RCC 7860 (cell line): Measurements from ENCODE around the gene FAM117B.
"Not testable (repeated sequence)": the region's sequence is repeated elsewhere in the genome, so short reads cannot be mapped to it uniquely, and the experiment has no call there.

Source experiments
- DNase-seq: peaks from one replicate; pipeline ENCODE4 v3.0.0-alpha.2; 2015; ENCODE audit warnings: low spot score
- FAIRE-seq: peaks from 2 replicates; lab custom pipeline; 2012; peaks lifted over from hg19 to GRCh38; lab: Jason Lieb, UNC

FAM117B gene

DNA sequence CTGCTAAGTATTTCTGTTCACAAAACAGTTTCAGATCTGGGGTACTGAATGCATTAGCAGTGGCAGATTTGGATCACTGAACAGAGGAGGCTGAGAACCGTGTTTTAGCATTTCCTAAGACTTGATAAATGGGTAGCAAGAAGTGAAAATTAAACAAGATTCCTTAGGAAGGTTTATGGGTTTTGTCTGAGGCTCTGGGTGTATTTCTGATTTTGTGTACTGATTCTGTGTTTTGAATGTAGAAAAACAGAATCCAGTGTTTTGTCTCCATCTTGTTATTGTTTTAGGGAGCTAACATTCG lies 1.4 kb downstream of the FAM117B start:
- FAIRE-seq: no peak
- no peak for DNase-seq

GRCh38 chr2:202638721-202639120 lies 4.0 kb downstream of the FAM117B start:
- FAIRE-seq: no peak
- no peak for DNase-seq

DNA sequence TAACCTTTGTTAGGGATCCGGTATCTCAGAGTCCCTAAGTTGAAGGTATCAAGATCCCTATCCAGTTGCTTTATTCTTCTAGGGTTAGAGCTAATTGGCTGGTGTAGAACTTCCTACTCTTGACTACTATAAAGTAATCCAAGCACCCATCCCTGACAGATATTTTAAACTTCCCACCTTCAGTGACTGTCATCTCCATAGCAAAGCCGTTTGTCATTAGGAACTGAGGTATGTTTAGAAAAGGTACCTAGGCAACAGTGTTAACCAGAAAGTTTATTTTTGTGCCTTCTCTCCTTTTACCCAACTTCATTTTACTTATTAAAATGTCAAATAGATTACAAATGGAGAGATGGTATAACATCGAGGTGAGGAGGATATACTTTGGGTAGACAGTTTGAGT lies 4.5 kb downstream of the FAM117B start:
- FAIRE-seq (no peak), DNase-seq (no peak)

DNA sequence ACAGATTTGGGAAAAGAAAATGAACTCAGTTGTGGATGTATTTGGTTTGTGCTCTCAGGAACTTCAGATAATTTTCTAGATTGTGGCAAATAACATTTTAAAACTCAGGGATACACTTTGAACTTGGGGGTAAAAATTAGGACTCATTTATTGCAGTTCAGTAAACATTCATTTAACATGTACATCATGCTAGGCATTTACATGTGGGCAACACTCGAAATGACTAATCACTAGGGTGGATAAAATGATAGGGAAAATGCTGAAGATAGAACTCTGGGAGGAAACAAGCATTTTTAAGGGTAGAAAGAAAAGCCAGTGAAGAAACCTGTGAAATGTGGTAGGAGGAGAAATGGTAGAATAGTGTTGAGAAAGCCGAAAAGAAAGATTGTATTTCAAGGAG lies 7.8 kb downstream of the FAM117B start:
- DNase-seq: no peak
- FAIRE-seq: no peak

GRCh38 chr2:202643012-202643858 lies 8.5 kb downstream of the FAM117B start:
- DNase-seq: no peak

DNA sequence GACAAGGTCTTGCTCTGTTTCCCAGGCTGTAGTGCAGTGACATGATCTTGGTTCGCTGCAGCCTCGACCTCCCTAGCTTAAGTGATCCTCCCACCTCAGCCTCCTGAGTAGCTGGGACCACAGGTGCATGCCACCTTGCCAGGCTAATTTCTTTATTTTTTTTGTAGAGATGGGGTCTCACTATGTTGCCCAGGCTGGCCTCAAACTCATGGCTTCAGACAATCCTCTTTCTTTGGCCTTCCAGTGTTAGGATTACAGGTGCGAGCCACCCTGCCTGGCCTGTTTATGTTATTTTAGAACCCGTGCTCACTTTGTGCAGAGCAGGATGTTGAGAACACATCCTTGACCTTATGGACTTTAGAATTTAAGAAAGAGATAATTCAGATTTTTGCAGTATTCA lies 17.4 kb downstream of the FAM117B start:
- no peak for FAIRE-seq
- DNase-seq: no peak

More at GRCh38 chr2:202643012-202643858, 8.5 kb downstream of the FAM117B start:
- no peak for FAIRE-seq

GRCh38 chr2:202653890-202654289 lies 19.1 kb downstream of the FAM117B start:
- DNase-seq (no peak), FAIRE-seq (no peak)

- DNase-seq (no peak), FAIRE-seq (peak; percentile 15)
These were observed 23.1 kb downstream of the FAM117B start for GRCh38 chr2:202657876-202658275.

GRCh38 chr2:202660796-202661195 lies 26.0 kb downstream of the FAM117B start:
- FAIRE-seq (no peak), DNase-seq (no peak)

DNA sequence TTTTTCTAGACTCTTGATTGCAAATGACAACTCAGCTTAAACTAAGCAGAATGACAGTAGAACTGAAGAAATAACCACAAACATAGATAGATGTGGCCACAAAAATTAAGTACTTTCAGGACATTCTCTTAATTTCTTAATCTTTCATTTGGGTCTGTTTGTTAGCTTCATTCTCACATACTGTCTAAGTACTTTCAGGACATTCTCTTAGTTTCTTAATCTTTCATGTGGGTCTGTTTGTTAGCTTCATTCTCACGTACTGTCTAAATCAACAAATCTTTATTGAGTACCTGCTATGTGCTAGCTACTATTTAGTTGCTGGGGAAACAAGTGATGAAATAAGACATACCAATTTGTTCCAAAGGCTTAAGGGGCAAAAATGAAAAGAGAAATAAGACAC lies 35.1 kb downstream of the FAM117B start:
- no peak for DNase-seq
- FAIRE-seq: no peak

DNA sequence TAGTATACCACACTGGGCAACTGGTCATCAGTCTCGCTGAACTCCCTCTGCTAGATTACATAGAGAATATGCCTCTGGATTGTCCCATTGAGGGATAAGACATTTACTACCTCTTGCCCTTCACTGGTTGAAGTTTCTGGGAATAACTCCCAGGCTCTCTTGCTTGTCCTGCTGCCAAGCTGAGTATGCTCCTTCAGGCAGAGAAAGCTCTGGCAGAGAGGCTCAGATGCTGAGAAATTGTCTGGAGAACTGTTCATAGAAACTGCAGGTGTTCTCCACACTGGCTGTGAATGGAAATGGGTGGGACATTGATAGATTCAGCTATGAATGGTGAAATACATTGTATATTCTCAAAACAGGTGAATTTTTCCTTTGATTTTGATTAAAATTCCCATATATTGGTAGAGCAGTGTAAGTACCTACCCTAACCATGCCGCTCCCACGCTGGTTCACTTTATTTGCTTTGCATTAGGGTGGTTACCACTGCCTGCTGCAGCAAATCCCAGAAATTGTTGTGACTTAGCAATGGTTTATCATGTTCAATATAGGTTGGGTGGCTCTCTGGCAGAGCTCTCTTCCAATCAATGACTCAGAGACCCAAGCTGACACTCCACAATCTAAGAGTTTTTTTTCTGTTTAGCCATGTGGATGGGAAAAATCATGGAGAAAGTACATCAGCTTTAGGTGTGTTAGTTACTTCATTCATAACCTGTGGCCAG lies 36.7 kb downstream of the FAM117B start:
- FAIRE-seq (no peak), DNase-seq (no peak)

DNA sequence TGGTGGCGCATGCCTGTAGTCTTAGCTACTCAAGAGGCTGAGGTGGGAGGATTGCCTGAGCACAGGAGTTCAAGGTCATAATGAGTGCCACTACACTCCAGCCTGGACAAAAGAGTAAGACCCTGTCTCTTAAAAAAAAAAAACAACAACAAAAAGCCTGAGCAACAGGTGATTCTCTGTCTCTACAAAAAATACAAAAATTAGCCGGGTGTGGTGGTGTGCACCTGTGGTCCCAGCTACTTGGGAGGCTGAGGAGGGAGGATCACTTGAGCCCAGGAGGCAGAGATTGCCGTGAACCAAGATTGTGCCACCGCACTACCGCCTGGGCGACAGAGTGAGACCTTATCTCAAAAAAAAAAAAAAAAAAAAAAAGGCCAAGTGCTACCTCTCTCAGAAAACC lies 40.3 kb downstream of the FAM117B start:
- not testable (repeated sequence) for FAIRE-seq, DNase-seq

DNA sequence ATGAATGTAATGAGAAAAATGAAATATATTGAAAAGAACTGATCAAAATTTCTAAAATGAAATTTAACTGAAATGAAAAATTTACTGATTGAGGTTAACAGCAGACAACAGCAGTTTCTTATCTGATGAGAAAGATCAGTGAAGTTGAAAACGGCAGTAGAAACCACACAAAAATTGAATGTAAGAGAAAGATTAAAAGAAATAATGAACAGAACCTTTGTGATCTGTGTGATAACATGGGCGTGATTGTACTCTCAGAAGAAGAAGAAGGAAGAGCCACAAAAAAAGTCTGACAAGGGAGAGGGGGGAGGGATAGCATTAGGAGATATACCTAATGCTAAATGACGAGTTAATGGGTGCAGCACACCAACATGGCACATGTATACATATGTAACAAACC lies 45.2 kb downstream of the FAM117B start:
- peak; percentile 14 for FAIRE-seq
- DNase-seq: no peak

- no peak for FAIRE-seq
- no peak for DNase-seq
These were observed 45.7 kb downstream of the FAM117B start for GRCh38 chr2:202680512-202680911.

GRCh38 chr2:202681688-202682205 lies 47.0 kb downstream of the FAM117B start:
- no peak for DNase-seq

DNA sequence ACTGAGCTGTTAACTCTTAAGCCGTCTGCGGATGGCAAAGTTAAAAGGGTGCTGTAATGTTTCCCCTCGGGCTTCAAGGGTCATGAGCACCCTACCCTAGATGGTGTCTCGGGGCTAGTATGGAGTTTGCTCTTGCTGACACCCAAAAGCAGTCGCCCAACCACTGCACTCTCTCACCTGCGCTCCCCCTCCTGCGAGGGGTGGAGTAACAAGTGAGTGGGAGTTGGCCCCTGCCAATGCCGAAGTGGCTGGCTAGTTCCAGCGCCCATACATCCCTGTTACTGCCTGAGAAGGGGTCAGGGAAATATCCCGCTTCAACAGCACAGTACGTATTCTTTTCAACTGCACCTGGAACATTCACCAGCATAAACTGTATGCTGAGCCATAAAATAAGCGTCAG lies 47.5 kb downstream of the FAM117B start:
- no peak for FAIRE-seq
- DNase-seq: no peak

More at GRCh38 chr2:202681688-202682205, 47.0 kb downstream of the FAM117B start:
- no peak for FAIRE-seq

- FAIRE-seq: no peak
- DNase-seq: peak; percentile 25
These were observed 52.5 kb downstream of the FAM117B start for GRCh38 chr2:202687276-202687675.

- DNase-seq: no peak
- no peak for FAIRE-seq
These were observed 54.7 kb downstream of the FAM117B start for GRCh38 chr2:202689459-202689858.

GRCh38 chr2:202689898-202690297 lies 55.1 kb downstream of the FAM117B start:
- no peak for FAIRE-seq
- DNase-seq: no peak

DNA sequence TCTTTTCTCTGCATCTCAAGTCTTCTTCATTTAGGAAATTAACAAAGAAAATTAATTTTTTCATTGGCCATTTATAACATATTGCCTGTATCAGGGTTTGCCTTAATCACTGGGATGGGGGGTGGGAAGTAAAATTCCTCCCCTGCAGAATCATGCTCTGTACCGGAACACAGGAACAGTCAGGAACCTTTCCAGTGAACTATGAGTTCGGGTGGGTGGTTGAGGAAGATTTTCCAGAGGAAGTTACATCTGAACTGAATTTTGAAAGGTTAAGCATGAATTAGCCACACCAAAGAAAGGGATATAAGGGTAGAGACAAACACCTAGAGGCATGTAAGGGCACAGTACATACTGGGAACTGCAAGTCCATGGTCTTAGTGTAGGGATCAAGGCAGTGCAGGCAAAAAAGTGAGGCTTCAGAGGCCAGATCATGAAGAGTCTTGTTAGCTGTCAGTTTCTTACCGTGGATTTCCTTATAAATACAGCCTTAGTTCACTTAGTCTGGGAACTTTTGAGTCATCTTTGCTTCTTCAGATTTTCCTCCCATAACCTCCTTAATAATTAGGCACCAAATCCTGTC lies 55.6 kb downstream of the FAM117B start:
- FAIRE-seq (no peak), DNase-seq (no peak)

DNA sequence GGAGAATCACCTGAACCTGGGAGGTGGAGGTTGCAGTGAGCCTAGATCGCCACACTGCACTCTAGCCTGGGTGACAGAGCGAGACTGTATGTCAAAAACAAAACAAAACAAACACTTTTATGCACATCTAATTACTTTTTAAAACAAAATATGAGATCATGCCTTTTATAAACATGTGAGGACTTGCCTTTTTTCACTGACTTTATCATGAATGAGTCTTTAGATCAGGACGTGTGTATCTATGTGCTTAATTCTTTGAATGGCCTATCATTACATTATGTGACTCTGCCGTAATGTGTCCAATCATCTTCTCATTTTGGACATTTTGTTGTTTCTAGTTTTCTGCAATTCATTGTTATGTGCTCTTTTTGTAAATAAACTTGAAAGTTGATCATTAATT lies 58.7 kb downstream of the FAM117B start:
- FAIRE-seq (no peak), DNase-seq (no peak)

GRCh38 chr2:202695166-202695565 lies 60.4 kb downstream of the FAM117B start:
- FAIRE-seq: no peak
- no peak for DNase-seq
